AG09319 (cell line): ENCODE results near the gene DCDC2C.

Experiments used
- DNase-seq: peaks from one replicate; pipeline ENCODE4 v3.0.0-alpha.2; 2010; ENCODE audit warnings: low read depth; ENCODE audit errors: extremely low read depth
- TF ChIP-seq, protein P1 (sequence below): IDR thresholded peaks from 2 replicates; pipeline ENCODE4 v1.5.1; 2011; ENCODE audit warnings: low read depth, mild to moderate bottlenecking, inconsistent platforms, low read length, moderate library complexity

Gene DCDC2C

DNA sequence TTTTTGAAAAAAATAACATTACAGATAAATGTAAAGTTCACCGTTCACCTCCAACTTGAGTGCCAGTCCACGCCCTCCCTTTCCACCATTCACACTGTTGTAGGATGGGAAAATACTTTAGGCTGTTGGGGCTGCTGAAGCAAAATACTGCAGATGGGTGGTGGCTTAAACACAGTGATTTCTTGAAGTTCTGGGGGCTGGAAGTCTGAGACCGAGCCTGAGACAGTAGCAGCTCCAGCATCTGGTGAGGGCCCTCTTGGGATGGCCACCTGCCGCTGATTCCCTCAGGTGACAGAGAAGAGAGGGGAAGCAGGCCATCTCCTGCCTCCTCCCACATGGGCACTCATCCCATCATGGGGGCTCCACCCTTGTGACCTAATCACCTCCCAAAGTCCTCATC, 27.7 kb upstream of the DCDC2C start:
- no peak for DNase-seq
- TF ChIP-seq, protein P1, sequence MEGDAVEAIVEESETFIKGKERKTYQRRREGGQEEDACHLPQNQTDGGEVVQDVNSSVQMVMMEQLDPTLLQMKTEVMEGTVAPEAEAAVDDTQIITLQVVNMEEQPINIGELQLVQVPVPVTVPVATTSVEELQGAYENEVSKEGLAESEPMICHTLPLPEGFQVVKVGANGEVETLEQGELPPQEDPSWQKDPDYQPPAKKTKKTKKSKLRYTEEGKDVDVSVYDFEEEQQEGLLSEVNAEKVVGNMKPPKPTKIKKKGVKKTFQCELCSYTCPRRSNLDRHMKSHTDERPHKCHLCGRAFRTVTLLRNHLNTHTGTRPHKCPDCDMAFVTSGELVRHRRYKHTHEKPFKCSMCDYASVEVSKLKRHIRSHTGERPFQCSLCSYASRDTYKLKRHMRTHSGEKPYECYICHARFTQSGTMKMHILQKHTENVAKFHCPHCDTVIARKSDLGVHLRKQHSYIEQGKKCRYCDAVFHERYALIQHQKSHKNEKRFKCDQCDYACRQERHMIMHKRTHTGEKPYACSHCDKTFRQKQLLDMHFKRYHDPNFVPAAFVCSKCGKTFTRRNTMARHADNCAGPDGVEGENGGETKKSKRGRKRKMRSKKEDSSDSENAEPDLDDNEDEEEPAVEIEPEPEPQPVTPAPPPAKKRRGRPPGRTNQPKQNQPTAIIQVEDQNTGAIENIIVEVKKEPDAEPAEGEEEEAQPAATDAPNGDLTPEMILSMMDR, result no peak

DNA sequence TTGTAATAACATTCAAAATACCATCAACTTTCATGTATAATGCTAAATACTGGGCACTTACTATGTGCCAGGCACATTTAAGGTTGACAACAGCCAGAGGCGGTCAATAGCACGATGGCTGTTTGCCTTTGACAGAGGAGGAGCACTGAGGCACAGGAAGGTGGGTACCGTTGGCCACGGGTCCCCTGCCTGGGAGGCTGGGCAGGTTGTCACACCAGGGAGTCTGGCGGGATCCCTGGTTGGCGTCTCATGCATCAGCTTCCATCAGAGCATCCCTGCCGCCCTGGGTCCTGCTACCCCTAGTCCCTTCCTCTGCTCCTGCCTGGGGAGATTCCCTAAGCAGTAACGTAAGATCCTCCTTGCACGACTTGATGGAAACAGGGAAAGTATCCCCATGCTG, 25.9 kb upstream of the DCDC2C start:
- DNase-seq, result no peak
- TF ChIP-seq, protein P1, result no peak

DNA sequence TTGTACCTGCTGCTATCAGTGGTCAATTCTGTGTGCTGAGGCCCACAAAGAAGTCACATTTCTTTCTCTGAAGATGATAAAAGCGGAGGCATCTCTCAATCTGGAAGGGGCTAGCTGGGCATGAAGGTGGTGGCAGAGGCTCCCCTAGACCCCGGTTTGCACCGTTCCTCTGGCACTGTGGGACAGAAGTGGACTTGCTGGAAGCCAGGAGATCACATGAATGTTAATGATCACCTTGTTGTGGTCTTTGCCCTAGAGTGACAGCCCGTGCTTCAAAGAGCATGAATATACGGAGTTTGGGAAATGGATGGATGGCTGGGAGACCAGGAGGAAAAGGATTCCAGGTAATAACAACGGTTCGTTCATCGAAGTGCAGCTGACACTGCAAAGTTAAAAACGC, 25.2 kb upstream of the DCDC2C start:
- no peak for DNase-seq

DNA sequence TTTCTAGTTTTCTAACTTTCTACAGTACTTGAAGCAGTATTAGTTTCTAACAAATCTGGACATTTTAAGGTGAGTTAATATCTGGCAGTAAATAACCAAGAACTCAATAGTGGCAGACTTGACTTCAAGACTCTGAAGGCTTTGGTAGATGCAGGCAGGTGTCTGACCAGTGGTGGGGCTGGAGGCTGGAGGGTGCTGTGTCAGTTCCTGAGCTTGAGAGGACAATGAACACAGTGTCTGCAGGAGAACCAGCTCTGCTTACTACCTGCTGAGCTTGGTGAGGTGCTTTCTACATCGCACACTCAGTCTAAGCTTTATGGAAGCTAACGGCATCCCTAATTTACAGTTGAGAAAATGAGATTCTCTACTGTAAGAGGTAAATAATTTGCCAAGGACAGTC, 24.2 kb upstream of the DCDC2C start:
- TF ChIP-seq, protein P1, result no peak
- no peak for DNase-seq

More for the DNA sequence above, 25.2 kb upstream of the DCDC2C start:
- TF ChIP-seq, protein P1, result no peak

DNA sequence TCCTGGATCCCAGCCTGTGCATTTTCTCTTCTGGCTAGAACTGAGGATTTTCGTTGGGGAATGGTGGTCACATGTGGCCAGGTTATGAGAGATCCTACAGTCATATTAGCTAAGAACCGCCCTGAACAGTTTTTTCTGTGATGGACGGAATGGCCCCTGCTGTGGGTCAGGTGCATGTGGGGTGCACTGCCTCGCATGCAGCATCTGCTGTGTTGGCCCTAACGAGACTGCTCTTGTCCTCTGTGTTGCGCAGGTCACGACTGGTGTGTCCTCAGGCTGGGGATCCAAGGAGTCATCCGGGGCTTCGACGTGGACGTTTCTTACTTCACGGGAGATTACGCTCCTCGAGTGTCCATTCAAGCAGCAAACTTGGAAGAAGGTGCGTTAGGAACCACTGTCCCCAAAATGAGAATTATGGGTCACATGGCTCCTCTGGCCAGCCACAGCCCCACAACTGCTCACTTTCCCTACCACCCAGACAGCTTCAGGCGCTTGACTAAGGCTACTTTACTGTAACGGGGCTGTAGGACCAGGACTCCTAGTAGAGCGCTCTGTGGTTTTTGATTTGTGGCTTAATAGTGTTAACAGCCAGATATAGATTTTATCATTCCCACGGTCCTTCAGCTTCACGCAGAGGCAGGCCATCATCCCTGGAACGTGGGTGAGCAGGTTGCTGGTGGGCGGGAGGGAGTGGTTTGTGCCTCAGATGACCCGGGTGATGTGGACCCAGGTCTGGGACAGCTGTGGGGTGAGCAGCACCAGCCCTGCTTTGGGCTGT, 23.6 kb upstream of the DCDC2C start:
- TF ChIP-seq, protein P1, result no peak
- DNase-seq, result no peak

DNA sequence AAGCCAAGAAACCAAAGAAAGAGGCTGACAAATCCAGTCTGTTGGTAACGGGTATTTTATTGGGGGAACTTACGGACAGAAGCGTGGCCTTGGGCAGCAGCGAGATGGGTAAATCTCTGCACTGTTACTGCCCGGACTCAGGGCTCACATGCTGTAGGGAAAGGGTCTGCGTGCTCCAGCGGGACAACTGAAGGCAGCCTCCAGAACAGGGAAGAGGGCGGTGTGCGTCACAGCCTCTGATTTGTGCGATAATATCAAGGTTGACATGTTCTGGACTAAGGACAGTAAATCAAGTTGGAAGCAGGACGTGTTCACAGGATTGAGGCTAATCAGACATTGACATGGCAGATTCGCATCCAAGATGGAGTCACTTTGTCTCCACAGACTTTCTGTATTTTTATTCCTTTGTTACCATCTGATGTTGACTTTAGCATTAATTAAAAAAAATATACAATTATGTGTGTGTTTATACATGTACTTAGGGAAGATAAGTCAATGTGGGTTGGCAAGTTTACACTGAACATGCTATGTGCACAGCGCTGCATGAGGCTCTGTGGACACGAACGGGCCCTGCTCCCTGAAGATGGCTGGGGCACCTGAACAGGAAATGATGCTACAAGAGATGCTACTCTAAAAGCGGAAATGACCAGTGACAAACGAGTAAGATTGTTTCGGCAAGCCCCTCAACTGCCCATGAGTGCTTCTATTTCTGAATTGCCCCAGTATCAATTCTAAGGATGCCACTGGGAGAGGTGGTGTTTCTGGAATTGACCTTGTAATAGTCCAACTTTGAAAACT, 22.6 kb upstream of the DCDC2C start:
- no peak for DNase-seq
- TF ChIP-seq, protein P1, result no peak

DNA sequence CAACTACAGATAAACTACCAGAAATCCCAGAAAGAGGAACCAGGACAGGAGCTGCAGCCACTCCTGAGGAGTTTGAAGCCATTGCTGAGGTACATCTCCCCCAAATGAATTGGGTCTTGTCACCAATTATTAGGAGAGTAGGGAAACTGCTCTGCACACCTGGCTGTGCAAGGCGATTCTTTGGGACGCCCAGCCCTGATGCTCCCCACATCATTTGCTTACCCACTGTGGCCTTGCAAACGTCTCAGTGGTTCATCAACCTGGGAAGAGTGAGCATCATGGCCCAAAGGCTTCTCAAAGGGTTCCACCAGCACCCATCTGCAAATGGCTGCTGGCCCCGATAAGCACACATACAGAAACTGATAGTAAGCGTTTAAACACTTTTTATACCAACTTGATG, 21.8 kb upstream of the DCDC2C start:
- TF ChIP-seq, protein P1, result no peak
- DNase-seq, result no peak
